Right lobe of liver (tissue), 4 donors: Measurements from ENCODE around the gene MED14.

Experiments used
- CTCF ChIP-seq, 4 donors: fragments of 200-600 bp in 3 of 4; fragments of 450-650 bp in 1 of 4; IDR thresholded peaks; one replicate each; pipeline versions ENCODE4 v1.5.1 to v1.8.0; 2016 to 2022; ENCODE audit warnings: antibody characterized with exemption in 4 of 4, mild to moderate bottlenecking in 2 of 4
- POLR2A ChIP-seq: fragments of 450-650 bp; IDR thresholded peaks from one replicate; pipeline ENCODE4 v1.6.1; 2017; ENCODE audit warnings: antibody characterized with exemption, mild to moderate bottlenecking
- donor health status: DM: no; HTN: no; CAD: no.
- donor health status: DM: no; HTN: no; CAD: no.
- donor health status: DM: no; HTN: yes; CAD: no.

- TF ChIP-seq CTCF (IDR thresholded peaks at IDR 0.05) (no peak), POLR2A (no peak)
Observed at GRCh38 chrX:40623139-40623536, 112.2 kb downstream of the MED14 start, which contains the start of gene MPC1L.
